ENCODE measurements around the gene ZBTB33. TPM values are rescaled to one million over a fixed set of nuclear protein-coding genes. Genes with fewer than 3 reads are reported as not detected.

The ZBTB33 gene
- total RNA-seq, 1 donor from 2014 or later, result 11.2 TPM

GRCh38 chrX:120287513-120288112 is 37.0 kb downstream of the ZBTB33 start:
- H3K27ac Mint-ChIP-seq (ENCODE audit: unreplicated experiment), result no peak overlapping the region
- peaks cover 5% of the 10 kb centered on the region for H3K27me3 Mint-ChIP-seq (ENCODE audit: low read depth)
- peaks cover 18% of the 10 kb centered on the region for H3K9me3 Mint-ChIP-seq (ENCODE audit: low read depth)
- H3K36me3 Mint-ChIP-seq (ENCODE audit: low read depth), result peaks cover 2% of the 10 kb centered on the region
- no peak overlapping the region for H3K4me3 Mint-ChIP-seq (ENCODE audit: unreplicated experiment)
- no peaks in the 10 kb centered on the region for H3K4me1 Mint-ChIP-seq (ENCODE audit: low read depth)
- no peak for TF ChIP-seq CTCF (IDR thresholded peaks at IDR 0.05)
- no peak for DNase-seq (ENCODE audit: low spot score)

GRCh38 chrX:120290107-120290506 is 39.5 kb downstream of the ZBTB33 start:
- Mint-ChIP-seq H3K9me3 (ENCODE audit: low read depth) (peaks cover 4% of the 10 kb centered on the region), H3K36me3 (ENCODE audit: low read depth) (no peaks in the 10 kb centered on the region), H3K27me3 (ENCODE audit: low read depth) (no peaks in the 10 kb centered on the region), H3K27ac (ENCODE audit: unreplicated experiment) (no peak overlapping the region), H3K4me3 (ENCODE audit: unreplicated experiment) (no peak overlapping the region), H3K4me1 (ENCODE audit: low read depth) (no peaks in the 10 kb centered on the region)
- DNase-seq (ENCODE audit: low spot score), result no peak
- TF ChIP-seq CTCF (IDR thresholded peaks at IDR 0.05), result no peak

GRCh38 chrX:120291211-120291610 is 40.6 kb downstream of the ZBTB33 start:
- Mint-ChIP-seq H3K27me3 (ENCODE audit: low read depth) (no peaks in the 10 kb centered on the region), H3K36me3 (ENCODE audit: low read depth) (no peaks in the 10 kb centered on the region), H3K4me3 (ENCODE audit: unreplicated experiment) (no peak overlapping the region), H3K9me3 (ENCODE audit: low read depth) (no peaks in the 10 kb centered on the region), H3K4me1 (ENCODE audit: low read depth) (no peaks in the 10 kb centered on the region), H3K27ac (ENCODE audit: unreplicated experiment) (no peak overlapping the region)
- no peak for TF ChIP-seq CTCF (IDR thresholded peaks at IDR 0.05)
- no peak for DNase-seq (ENCODE audit: low spot score)

GRCh38 chrX:120293015-120293414 is 42.4 kb downstream of the ZBTB33 start:
- Mint-ChIP-seq H3K27ac (ENCODE audit: unreplicated experiment) (no peak overlapping the region), H3K36me3 (ENCODE audit: low read depth) (no peaks in the 10 kb centered on the region), H3K4me1 (ENCODE audit: low read depth) (no peaks in the 10 kb centered on the region), H3K4me3 (ENCODE audit: unreplicated experiment) (no peak overlapping the region), H3K9me3 (ENCODE audit: low read depth) (no peaks in the 10 kb centered on the region), H3K27me3 (ENCODE audit: low read depth) (no peaks in the 10 kb centered on the region)
- DNase-seq (ENCODE audit: low spot score), result no peak
- TF ChIP-seq CTCF (IDR thresholded peaks at IDR 0.05), result no peak

- Mint-ChIP-seq H3K9me3 (ENCODE audit: low read depth) (no peaks in the 10 kb centered on the region), H3K36me3 (ENCODE audit: low read depth) (no peaks in the 10 kb centered on the region), H3K27ac (ENCODE audit: unreplicated experiment) (no peak overlapping the region), H3K4me3 (ENCODE audit: unreplicated experiment) (no peak overlapping the region), H3K4me1 (ENCODE audit: low read depth) (no peaks in the 10 kb centered on the region), H3K27me3 (ENCODE audit: low read depth) (no peaks in the 10 kb centered on the region)
- TF ChIP-seq CTCF (IDR thresholded peaks at IDR 0.05), result no peak
- no peak for DNase-seq (ENCODE audit: low spot score)
These were observed 44.0 kb downstream of the ZBTB33 start for GRCh38 chrX:120294651-120295050.

Data from chondrocyte (in vitro differentiated cells).